ENCODE results near the gene MARK4. TPM values are rescaled to one million over a fixed set of nuclear protein-coding genes. Genes with fewer than 3 reads are reported as not detected.

MARK4 gene
- polyA plus RNA-seq, 2 of the 4 experiments (the other 2 are of a cell fraction), result 6.3 to 7.8 TPM

- WGBS (ENCODE audit: missing lambda C conversion rate), result 91% methylated on average over 14 of the region's 14 CpGs
- CTCF ChIA-PET, result no interaction called here
- no peak overlapping the region for H3K27ac ChIP-seq
- POLR2A ChIA-PET, result no interaction called here
- no peaks in the 10 kb centered on the region for H3K4me1 ChIP-seq
- TF ChIP-seq EHMT2 (IDR thresholded peaks at IDR 0.05; ENCODE audit: low read depth), result no peak
- TF ChIP-seq CBX8 (IDR thresholded peaks at IDR 0.05), result no peak
- TF ChIP-seq JUNB (IDR thresholded peaks at IDR 0.05), result no peak
- TF ChIP-seq MAX (IDR thresholded peaks at IDR 0.05), result no peak
- no peak for TF ChIP-seq ELK1 (IDR thresholded peaks at IDR 0.05; ENCODE audit: low read depth, low read length)
- TF ChIP-seq FOSB (CRISPR knock-in tag; IDR thresholded peaks at IDR 0.05), result no peak
- no peak for TF ChIP-seq TFCP2L1 (CRISPR knock-in tag; IDR thresholded peaks at IDR 0.05)
- ATAC-seq (no peak), FAIRE-seq (no peak), DNase-seq (ENCODE audit: low read depth in 1 of 2, low spot score in 1 of 2) (no peak)
- no peak overlapping the region for H3K4me3 ChIP-seq
- H3K4me2 ChIP-seq, result no peak overlapping the region
- H3K9me3 ChIP-seq, result no peaks in the 10 kb centered on the region
Observed at GRCh38 chr19:45273521-45273855, 22.4 kb downstream of the MARK4 start.

DNA sequence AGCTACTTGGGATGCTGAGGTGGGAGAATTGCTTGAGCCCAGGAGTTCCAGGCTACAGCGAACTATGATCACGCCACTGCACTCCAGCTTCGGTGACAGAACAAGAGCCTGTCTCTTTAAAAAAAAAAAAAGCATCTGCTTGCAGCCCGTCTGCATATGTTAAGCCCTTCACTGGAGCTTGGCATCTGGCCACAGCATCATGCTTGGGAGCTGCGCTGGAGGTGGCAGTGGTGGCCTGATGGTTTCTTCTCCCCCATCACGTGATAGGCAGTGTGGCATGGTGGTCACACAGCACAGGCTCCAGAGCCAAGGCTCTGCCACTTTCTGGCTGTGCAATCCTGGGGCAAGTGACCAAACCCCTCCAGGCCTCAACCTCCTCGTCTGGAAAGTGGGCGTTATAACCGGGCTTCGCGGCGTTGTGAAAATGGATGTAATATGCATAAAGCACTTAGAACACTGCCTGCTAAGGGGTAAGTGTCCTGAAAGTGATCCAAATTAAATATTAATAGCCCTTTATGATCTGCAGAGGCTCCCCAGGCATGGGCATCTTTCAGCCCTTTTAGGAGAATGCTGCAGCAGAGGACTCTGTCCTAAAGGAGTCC is 24.4 kb downstream of the MARK4 start:
- ChIA-PET CTCF (no interaction called here), POLR2A (no interaction called here)
- TF ChIP-seq HOXB5 (CRISPR knock-in tag; IDR thresholded peaks at IDR 0.05) (no peak), ESRRA (IDR thresholded peaks at IDR 0.05; ENCODE audit: borderline replicate concordance, low read length) (no peak), CEBPB (IDR thresholded peaks at IDR 0.05) (no peak), NFE2L2 (conservative IDR thresholded peaks at IDR 0.05; ENCODE audit: low read length) (no peak), HES2 (IDR thresholded peaks at IDR 0.05) (no peak), MAX (IDR thresholded peaks at IDR 0.05) (no peak), ZSCAN20 (CRISPR knock-in tag; IDR thresholded peaks at IDR 0.05) (no peak), NR3C1 (IDR thresholded peaks at IDR 0.05) (no peak), JUN (IDR thresholded peaks at IDR 0.05) (no peak), PHF8 (IDR thresholded peaks at IDR 0.05; ENCODE audit: borderline replicate concordance, low read depth) (no peak), BCL3 (IDR thresholded peaks at IDR 0.05) (no peak), RFX5 (IDR thresholded peaks at IDR 0.05) (no peak), JUNB (IDR thresholded peaks at IDR 0.05) (no peak), EHF (CRISPR knock-in tag; IDR thresholded peaks at IDR 0.05) (no peak), FOSB (CRISPR knock-in tag; IDR thresholded peaks at IDR 0.05) (no peak)
- DNase-seq (ENCODE audit: low read depth in 1 of 2, low spot score in 1 of 2) (no peak), ATAC-seq (no peak), FAIRE-seq (no peak)
- H3K4me2 ChIP-seq, result no peak overlapping the region
- WGBS (ENCODE audit: missing lambda C conversion rate), result 79% methylated on average over 12 of the region's 12 CpGs
- no peaks in the 10 kb centered on the region for H3K9me3 ChIP-seq
- H3K27ac ChIP-seq, result no peak overlapping the region
- H3K4me3 ChIP-seq, result no peak overlapping the region
- no peaks in the 10 kb centered on the region for H3K4me1 ChIP-seq

DNA sequence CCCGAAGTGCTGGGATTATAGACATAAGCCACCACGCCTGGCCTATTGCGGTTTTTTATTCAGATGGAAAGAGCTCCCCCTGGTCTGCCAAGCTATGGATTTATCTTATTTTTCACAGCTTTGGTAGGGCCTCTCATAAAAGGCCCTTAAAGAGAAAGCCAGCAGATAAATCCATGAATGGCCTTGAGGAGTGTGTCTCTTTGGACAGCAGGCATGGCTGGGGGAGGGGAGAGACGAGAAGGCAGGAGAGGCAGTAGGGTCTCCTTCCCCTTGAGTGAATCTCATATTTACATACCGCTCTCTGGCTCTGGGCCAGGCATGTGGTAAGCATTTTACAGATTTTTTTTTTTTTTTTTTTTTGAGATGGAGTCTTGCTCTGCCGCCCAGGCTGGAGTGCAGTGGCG is 25.2 kb downstream of the MARK4 start:
- DNase-seq (ENCODE audit: low read depth in 1 of 2, low spot score in 1 of 2), result no peak
- ChIA-PET CTCF (no interaction called here), POLR2A (no interaction called here)
- WGBS (ENCODE audit: missing lambda C conversion rate), result 80% methylated on average over 7 of the region's 7 CpGs
- Histone ChIP-seq H3K4me3 (no peak overlapping the region), H3K9me3 (no peaks in the 10 kb centered on the region), H3K4me1 (no peaks in the 10 kb centered on the region), H3K27ac (no peak overlapping the region), H3K4me2 (no peak overlapping the region)
- FAIRE-seq, result no peak
- no peak for TF ChIP-seq TP53 (CRISPR knock-in tag; IDR thresholded peaks at IDR 0.05)
- TF ChIP-seq NFE2L2 (conservative IDR thresholded peaks at IDR 0.05; ENCODE audit: low read length), result no peak
- TF ChIP-seq EHMT2 (IDR thresholded peaks at IDR 0.05; ENCODE audit: low read depth), result no peak
- no peak for TF ChIP-seq ZSCAN20 (CRISPR knock-in tag; IDR thresholded peaks at IDR 0.05)
- no peak for TF ChIP-seq SREBF2 (IDR thresholded peaks at IDR 0.05)
- TF ChIP-seq FOSL2 (IDR thresholded peaks at IDR 0.05), result no peak
- TF ChIP-seq FOSL2 (CRISPR knock-in tag; IDR thresholded peaks at IDR 0.05), result no peak
- TF ChIP-seq FOSB (CRISPR knock-in tag; IDR thresholded peaks at IDR 0.05), result no peak
- TF ChIP-seq ZC3H11A (IDR thresholded peaks at IDR 0.05), result no peak
- TF ChIP-seq MYC (IDR thresholded peaks at IDR 0.05; ENCODE audit: borderline replicate concordance, low read length), result no peak
- TF ChIP-seq CBX8 (IDR thresholded peaks at IDR 0.05), result no peak
- TF ChIP-seq MAFK (IDR thresholded peaks at IDR 0.05; ENCODE audit: partially characterized antibody), result no peak
- no peak for TF ChIP-seq HES2 (IDR thresholded peaks at IDR 0.05)
- no peak for TF ChIP-seq HOXB5 (CRISPR knock-in tag; IDR thresholded peaks at IDR 0.05)
- no peak for TF ChIP-seq GATA3 (IDR thresholded peaks at IDR 0.05; ENCODE audit: borderline replicate concordance)
- no peak for ATAC-seq
